Midbrain (tissue), 1 donor: ENCODE data around the gene ITGB5.

Experiments
- DNase-seq: peaks from one replicate; lab custom pipeline; 2025; lab: John Stamatoyannopoulos, UW

Gene ITGB5

DNA sequence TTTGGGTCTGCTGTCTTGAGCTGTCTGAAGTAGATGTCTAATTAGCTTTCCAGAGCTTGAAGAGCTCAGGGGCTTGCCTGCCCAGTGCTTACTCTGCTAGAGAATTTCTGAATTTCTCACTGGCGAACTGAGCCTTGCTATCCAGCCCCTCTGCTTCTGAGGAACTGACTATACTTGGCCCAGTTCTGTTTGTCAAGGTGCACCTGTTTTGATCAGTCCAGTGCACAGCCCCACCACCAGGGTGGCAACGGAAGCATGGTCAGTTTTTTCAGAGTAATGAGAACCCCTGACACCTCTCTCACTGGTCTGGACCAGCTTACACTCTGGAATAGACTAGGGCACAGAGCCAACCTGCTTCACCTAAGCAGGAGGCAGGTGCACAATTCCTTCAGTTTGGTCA, 25.2 kb downstream of the ITGB5 start:
- no peak for DNase-seq

DNA sequence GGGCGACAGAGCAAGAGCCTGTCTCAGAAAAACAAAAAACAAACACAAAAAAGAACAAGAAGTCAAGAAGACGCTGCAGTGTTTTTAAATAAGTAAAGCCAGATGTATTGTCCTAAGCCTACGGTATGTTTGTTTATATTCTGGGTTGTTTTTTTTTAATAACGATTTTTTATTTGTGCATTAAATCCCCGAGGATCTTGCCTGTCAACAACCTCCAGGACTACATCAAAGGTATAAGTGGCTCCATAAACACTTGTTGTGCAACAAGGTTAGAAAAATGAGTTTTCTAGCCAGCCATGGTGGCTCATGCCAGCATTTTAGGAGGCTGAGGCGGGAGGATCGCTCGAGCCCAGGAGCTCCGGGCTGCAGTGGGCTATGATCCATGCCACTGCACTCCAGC, 26.1 kb downstream of the ITGB5 start:
- DNase-seq: no peak

- no peak for DNase-seq
Measured at GRCh38 chr3:124860599-124860998, 26.6 kb downstream of the ITGB5 start.

DNA sequence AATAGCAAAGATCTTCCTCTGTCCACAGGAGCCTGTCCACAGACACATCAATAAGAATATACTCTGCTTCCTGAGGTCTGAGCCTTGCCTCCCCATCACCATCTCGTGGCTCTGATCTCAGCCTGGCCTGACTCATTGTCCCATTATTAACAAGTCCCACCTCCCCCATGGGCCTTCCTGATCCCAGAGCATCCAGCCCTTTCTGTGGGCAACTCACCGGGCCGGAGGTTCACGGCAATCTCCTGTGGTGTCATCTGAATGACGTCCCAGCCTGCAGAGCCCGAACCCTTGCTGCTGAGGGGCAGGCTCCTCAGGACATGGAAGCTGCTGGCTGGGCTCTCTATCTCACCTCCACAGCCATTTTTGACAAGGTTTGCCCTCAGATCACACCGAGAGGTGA, 28.1 kb downstream of the ITGB5 start:
- DNase-seq: no peak

GRCh38 chr3:124858275-124858674, 28.9 kb downstream of the ITGB5 start:
- no peak for DNase-seq

- DNase-seq: no peak
Measured at GRCh38 chr3:124856677-124857076, 30.5 kb downstream of the ITGB5 start.

- no peak for DNase-seq
Measured at GRCh38 chr3:124854009-124854408, 33.2 kb downstream of the ITGB5 start.

DNA sequence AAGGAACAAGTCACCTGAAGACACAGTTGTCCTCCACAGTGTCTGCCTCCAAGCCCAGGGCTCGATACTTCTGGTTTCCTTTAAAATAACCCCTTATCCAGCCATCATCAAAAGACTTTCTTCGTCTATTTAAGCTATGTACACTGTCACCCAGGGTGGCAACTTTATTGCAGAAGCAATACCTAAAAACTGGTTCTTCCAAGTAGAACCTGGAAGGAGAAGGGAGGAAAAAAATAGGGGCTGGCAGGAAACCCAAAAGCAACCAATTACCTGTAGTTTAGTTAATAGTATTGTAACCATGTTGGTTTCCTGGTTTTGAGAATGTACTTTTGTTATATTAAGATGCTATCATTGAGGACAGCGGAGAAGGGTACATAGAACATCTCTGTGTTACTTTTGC, 33.7 kb downstream of the ITGB5 start:
- DNase-seq: no peak

DNA sequence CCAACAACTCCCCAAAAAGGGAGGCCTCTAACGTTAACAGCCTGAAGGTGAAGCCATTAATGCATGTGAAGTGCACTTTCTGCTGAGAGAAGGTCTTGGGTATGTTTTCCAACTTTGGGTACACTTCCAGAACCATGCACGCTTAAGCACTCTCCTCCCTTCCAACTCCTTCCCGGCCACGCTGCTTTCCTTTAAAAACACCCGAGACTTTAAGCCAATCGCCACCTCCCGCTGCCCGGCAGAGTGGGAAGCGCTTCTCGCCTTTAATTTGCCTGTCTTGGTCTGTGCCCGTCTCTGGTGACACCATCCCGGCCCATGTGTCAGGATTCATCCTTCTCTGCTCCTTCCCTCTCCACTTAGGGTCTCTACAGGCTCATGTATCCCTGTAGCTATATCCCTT, 35.3 kb downstream of the ITGB5 start:
- DNase-seq: no peak

GRCh38 chr3:124851136-124851535, 36.0 kb downstream of the ITGB5 start:
- DNase-seq: no peak

DNA sequence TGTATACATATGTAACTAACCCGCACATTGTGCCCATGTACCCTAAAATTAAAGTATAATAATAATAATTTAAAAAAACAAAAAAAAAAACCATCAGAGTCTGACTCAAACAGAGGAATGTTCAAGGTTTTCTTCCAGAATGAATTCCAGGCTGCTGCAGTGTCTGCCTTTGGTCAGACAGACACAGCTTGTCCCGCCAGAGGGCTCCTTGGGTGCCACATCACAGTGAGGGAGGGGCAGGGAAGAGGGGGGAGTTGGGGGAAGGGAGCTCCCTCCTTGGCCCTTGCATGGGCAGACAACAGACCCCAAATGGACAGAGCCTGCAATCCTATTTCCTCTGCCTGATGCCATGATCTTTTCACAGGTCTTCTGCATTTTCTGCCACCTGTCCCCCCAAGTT, 36.5 kb downstream of the ITGB5 start:
- DNase-seq: no peak

- DNase-seq: no peak
Measured at GRCh38 chr3:124850212-124850611, 37.0 kb downstream of the ITGB5 start.

DNA sequence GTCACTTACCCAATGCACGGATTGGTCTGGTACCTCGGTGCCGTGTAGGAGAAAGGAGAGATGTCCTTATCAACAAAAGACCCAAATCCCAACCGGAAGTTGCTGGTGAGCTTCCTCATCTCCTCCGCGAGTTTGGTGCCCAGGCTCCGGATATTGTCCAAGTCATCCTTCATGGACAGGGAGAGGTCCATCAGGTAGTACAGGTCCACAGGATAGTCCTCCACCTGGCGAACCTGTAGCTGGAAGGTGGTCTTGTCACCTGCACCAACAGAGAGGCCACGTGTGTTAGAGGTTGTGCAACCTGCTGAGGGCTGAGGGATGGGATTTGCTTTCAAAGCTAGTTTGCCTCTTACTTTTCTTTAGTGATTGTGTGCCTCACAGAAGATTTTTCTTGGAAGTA, 38.9 kb downstream of the ITGB5 start:
- no peak for DNase-seq

GRCh38 chr3:124847863-124848262, 39.3 kb downstream of the ITGB5 start:
- no peak for DNase-seq

- DNase-seq: no peak
Measured at GRCh38 chr3:124847051-124847450, 40.1 kb downstream of the ITGB5 start.

GRCh38 chr3:124846189-124846588, 41.0 kb downstream of the ITGB5 start:
- no peak for DNase-seq

GRCh38 chr3:124845406-124845805, 41.8 kb downstream of the ITGB5 start:
- DNase-seq: peak; percentile 49

DNA sequence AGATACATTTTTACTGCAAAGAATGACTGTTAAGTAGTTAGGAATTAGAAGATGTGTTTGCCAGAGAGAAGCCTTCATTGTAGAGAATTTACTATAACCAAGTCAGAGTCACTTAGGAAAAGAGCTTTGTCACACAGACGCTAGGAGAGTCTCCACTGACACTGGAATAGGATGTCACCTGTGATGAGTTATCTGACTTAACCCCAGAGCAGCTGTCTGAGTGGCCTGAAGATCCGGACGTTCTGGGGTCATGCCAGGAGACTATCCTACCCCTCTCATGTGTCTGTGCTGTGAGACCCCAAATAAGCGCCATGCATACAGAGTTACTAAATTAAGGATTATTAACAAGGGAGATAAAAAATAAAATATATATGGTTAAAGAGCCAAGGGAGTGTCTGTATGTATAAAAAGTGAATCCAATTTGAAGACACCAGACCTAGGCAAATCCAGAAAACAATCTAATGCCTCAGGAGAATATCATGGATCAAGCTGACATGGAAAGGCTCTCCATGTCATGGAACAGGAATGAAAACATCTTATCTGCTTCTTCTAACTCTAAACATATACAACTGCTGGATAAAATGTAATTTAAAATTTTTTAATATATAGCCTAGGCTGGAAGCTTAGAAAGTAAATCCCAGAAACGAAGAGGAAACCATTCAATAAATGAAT, 43.5 kb downstream of the ITGB5 start:
- no peak for DNase-seq

- DNase-seq: no peak
Measured at GRCh38 chr3:124843047-124843446, 44.1 kb downstream of the ITGB5 start.

DNA sequence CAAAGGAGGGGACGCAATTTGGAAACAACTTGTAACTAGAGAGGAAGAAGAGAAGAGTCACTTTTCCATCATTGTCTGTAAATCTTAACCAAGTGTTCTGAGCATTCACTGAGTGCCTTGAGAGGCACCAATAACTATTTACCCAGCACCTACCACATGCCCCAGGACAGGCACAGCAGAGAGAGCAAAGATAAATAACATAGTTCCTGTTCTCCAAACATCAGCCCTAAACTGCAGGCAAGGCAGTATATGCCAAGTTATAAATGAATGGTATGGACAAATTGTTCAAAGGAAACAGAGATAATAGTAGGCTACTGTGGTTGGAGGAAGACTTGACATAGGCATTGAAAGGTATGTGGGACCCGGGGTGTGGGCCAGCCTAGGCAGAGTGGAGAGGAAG, 45.6 kb downstream of the ITGB5 start:
- DNase-seq: no peak

DNA sequence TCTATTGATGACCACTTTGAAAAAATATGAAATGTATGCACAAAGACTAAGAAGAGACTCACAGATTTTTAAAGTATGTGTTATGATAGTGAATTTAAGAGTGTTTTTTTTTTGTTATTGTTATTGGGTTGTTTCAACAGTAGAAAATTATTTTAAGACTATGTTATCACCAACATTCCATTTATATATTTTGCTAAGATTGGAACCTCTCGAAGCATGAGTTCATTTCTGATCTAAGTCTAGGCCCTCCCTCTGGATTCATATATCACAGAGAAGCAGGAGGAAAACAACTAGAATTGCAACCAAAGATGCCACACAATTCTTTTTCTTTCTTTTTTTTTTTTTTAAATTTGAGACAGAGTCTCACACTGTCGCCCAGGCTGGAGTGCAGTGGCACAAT, 46.8 kb downstream of the ITGB5 start:
- no peak for DNase-seq

- no peak for DNase-seq
Measured at GRCh38 chr3:124839896-124840295, 47.3 kb downstream of the ITGB5 start.

- DNase-seq: no peak
Measured at GRCh38 chr3:124838963-124839362, 48.2 kb downstream of the ITGB5 start.

- DNase-seq: peak; percentile 10
Measured at GRCh38 chr3:124837730-124838186, 49.4 kb downstream of the ITGB5 start.
